GM19397 (cell line): ENCODE results near the gene SGK1.
"Not testable (repeated sequence)": the region's sequence is repeated elsewhere in the genome, so short reads cannot be mapped to it uniquely, and the experiment has no call there.

Experiments
- ATAC-seq: cut with Tn5 transposase; IDR thresholded peaks from one replicate; pipeline ENCODE4 v1.9.1; 2021; ENCODE audit warnings: mild to moderate bottlenecking, moderate library complexity; ENCODE audit not compliant: unreplicated experiment

SGK1 gene

GRCh38 chr6:134230087-134230700 lies 87.7 kb downstream of the SGK1 start:
- ATAC-seq = no peak

- no peak for ATAC-seq
Measured at GRCh38 chr6:134229520-134229919, 88.4 kb downstream of the SGK1 start.

- ATAC-seq = no peak
Measured at GRCh38 chr6:134223796-134224420, 94.0 kb downstream of the SGK1 start.

DNA sequence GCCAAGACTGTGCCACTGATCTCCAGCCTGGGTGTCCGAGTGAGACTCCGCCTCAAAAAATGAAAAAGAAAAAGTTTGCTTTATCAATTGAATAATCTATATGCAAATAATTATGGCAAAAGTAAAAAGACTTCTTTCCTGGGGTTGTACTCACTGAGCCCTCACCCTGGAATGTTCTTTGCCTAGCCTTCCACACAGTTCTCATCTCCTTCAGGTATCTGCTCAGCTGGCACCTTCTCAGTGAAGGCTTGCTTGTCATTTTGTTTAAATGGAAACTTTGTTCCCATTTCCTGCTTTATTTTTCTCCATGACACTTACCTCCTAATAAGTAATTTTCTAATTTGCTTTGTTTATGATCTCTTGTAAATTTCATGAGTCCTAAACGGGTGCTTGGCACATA lies 96.7 kb downstream of the SGK1 start:
- no peak for ATAC-seq

DNA sequence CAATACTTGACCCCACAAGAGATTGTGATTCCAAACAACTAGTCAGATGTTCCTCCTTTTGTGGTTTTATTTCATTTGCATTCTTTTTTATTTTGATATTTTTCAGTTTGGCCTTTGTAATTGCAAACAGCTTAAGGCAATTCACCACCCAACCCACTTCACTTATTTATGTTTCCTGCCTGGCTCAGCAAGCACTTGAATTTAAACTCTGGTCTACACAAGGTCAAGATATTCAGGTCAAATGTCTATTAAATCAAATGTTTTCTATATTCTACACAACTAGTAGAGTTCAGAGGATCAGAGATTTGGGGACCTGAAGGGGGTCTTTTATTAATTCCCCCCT lies 100.1 kb downstream of the SGK1 start:
- ATAC-seq = no peak

- no peak for ATAC-seq
Measured at GRCh38 chr6:134217105-134217797, 100.7 kb downstream of the SGK1 start.

- no peak for ATAC-seq
Measured at GRCh38 chr6:134216301-134217010, 101.5 kb downstream of the SGK1 start.

DNA sequence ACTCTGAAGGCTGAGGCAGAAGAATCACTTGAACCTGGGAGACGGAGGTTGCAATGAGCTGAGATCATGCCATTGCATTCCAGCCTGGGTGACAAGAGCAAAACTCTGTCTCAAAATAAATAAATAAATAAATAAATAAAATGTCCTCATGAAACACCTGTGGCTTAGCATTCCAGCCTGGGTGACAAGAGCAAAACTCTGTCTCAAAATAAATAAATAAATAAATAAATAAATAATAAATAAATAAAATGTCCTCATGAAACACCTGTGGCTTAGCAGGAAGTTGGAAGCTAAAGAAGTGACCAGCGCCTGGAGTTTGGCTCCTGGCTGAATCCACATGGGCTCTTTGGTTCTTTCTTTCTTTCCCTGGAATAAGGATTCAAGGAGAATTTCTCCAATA lies 104.5 kb downstream of the SGK1 start:
- not testable (repeated sequence) for ATAC-seq

DNA sequence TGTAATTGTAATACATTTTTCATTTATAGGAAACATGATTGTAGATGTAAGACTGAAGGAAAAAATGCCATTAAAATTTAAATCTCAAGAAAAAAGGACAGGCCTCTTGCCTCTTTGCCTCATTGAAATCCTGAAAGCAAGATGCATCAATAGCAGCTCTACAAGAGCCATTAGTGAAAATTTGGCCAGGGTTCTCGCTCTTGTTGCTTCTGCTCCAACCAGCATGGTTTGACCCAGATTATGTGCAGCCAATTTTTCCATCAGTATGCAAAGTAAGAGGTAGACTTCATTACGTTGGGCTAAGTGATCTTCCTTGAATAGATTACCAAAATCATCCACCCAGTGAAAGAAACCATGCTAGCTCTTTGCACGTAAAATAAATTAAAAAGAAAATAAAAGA lies 106.6 kb downstream of the SGK1 start:
- no peak for ATAC-seq

- ATAC-seq = no peak
Measured at GRCh38 chr6:134207421-134207820, 110.5 kb downstream of the SGK1 start.

- no peak for ATAC-seq
Measured at GRCh38 chr6:134205366-134205765, 112.5 kb downstream of the SGK1 start.

DNA sequence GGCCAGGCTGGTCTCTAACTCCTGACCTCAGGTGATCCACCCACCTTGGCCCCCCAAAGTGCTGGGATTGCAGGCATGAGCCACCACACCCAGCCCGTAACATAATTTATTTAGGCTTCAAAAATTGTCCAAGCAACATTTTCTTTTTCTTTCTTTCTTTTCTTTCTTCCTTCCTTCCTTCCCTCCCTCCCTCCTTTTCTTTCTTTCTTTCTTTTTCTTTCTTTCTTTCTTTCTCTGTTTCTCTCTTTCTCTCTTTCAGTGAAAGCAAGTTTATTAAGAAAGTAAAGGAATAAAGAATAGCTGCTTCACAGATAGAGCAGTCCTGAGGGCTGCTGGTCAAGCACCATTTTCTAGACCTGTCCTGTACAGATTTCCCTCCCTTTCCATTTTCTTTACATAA lies 113.2 kb downstream of the SGK1 start:
- ATAC-seq = not testable (repeated sequence)

DNA sequence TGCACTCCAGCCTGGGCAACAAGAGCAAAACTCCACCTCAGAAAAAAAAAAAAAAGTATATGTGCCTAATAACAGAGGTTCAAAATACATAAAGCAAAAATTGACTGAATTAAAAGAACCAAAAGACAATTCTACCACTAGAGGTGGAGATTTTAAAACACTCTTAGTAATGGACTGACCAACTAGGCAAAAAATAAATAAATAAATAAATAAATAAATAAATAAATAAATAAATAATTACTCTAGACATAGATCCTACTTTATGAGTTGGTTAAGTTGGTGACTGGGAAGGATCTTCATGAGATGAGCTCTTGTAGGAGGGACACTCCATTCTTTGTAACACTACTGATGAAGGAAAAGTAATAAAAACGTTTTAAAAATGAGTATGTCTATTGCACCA lies 113.9 kb downstream of the SGK1 start:
- no peak for ATAC-seq

DNA sequence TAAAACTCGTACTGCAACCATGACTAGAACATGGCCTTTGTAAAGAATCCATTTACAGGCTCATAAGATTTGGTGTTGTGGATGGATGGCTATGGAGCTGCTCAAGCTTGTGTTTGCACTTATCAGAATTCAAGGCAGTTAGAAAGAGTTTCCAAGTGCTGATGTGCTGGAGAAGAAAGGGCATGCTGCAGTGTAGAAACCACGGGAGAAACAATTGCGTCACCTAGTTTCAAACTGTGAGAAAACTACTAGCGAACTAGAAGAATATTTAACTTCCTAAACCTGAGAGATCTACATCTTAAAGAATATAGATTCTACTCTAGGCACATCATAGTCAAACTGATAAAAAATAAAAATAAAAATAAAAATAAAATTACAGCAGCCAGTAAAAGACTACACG lies 116.2 kb downstream of the SGK1 start:
- no peak for ATAC-seq

- no peak for ATAC-seq
Measured at GRCh38 chr6:134199848-134200606, 117.9 kb downstream of the SGK1 start.

- ATAC-seq = no peak
Measured at GRCh38 chr6:134198093-134198492, 119.8 kb downstream of the SGK1 start.

- not testable (repeated sequence) for ATAC-seq
Measured at GRCh38 chr6:134197685-134198084, 120.2 kb downstream of the SGK1 start.

GRCh38 chr6:134196568-134197193 lies 121.2 kb downstream of the SGK1 start:
- no peak for ATAC-seq

DNA sequence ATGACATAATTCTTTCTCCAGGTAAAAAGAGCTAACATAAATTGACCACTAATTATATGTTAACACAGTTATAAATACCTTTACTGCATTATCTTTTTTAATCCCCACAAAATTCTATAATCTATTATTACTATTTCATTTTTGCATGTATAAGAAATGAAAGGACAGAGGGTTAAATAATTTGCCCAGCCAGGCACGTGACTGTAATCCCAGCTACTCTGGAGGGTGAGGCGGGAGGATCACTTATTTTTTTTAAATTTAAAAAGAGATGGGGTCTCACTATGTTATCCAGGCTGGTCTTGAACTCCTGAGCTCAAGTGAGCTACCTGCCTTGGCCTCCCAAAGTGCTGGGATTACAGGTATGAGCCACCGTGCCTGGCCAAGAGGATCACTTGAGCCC lies 121.9 kb downstream of the SGK1 start:
- ATAC-seq = no peak

DNA sequence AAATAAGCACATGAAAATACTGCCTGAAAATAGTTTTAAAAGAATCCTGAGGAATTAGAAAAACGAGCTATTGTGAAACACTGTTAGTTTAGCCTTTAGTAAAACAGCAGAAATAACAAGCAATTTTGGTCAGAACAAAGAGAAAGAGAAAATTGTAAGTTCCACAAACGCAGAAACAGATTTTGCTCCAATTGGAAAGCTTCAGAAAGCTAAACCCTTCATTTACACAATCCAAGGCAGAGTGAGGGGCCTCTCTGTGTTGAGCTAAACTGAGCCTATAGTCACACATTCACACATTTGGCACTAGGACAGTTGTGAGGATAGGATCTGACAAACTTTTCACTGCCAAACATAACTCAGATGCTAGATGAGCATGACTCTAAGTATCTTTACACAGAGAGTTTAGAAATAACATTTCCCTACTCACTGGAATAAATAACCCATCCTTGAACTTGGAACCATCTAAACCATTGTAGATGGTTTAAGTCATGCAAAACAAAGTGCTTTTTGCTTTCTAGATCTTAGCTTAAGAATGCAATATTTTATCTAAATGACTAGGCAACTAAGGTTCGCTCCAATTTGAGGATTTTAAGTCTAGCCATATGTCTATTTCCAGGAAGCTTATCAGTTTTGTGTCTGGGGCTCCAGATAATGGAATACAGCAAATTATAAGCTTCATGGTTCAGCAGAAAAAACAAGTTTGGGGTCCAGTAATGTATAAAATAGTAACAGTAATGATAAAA lies 122.6 kb downstream of the SGK1 start:
- ATAC-seq = no peak
